ACHN (cell line): ENCODE measurements around the gene AHR.
"Not testable (repeated sequence)": the region's sequence is repeated elsewhere in the genome, so short reads cannot be mapped to it uniquely, and the experiment has no call there.

ENCODE experiments used
- DNase-seq: peaks from one replicate; pipeline ENCODE4 v3.0.0-alpha.2; 2015
- in situ Hi-C: cut with HindIII; loops from 2 replicates; pipeline ENCODE4 v1.10.0; 2017; ENCODE audit warnings: low sequenced_read_pairs, low pct_ligation_motif_present, low pct_unique_long_range_greater_than_20kb

Gene AHR

DNA sequence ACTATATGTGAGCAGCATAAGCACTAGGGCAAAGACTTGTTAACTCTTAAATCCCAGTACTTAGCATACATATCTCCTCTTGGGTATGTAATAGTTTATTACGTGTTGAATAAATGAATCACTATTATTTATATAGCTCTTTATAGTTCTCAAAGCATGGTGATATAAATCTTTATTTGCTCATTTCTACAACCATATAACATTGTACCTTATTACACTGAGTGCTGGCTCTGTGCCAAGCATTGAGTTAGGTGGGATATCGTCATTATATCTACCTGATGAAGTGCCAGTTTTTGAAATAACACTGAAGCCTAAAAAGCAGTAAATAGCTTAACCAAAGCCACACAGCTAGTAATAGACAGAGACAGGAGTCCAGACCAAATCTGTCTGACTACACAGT, 27.9 kb downstream of the AHR start:
- DNase-seq = no peak
- in situ Hi-C loops = no loop called here

DNA sequence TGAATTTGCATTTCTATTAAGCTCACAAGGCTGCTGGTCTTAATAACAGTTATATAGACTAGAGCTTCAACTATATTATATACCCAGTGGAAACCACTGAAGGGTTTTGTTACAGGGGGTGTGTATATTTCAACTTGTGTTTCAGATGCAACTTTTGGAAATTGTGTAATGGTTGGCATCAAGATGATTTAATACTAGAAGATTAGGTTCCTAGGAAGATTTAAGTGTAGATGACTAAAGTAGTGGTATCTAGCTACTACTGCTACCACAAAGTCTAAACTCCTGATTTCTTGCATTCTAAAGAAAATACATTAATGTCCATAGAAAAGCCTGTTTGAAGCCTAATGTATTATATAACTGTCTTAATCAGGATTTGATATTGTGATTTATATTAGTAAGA, 30.2 kb downstream of the AHR start:
- DNase-seq = no peak
- in situ Hi-C loops = no loop called here

DNA sequence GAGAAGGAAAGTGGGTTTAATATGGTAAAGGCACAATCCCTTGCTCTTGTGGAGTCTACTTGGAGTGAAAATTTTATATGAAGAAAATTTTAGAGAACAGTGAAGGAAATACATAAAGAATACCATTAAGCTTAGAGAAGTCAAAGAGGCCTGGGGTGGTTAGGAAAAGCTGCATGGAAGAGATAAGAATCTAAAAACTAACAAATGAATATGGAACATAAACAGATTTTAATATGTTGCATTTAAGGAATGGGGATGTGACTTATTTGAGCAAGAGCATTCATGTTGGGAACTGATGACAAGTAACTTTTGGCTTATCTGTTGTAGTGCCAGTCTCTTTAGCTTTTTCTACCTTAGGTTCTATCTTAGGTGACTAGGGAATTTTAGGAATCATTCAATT, 31.0 kb downstream of the AHR start:
- no peak for DNase-seq
- in situ Hi-C loops = no loop called here

DNA sequence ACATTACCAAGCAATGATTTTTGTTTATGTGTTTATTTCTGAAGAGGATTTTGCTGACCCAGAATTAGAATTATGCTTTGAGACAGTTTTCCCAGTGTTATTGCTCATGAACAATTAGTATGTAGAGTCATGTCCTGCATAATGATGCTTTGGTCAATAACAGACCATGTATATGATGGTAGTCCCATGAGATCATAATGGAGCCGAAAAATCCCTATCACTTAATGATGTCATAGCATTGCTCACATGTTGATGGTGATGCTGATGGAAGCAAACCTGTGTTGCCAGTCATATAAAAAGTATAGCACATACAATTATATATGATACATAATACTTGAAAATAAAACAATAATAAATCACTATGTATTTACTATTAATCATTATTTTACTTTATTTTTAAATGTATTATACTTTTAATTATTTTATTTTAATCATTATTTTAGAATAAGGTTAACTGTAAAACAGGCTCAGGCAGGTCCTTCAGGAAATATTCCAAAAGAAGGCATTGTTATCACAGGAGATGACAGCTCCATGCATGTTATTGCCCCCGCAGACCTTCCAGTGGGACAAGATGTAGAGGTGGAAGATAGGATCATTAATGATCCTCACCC, 33.5 kb downstream of the AHR start:
- no peak for DNase-seq
- in situ Hi-C loops = no loop called here

DNA sequence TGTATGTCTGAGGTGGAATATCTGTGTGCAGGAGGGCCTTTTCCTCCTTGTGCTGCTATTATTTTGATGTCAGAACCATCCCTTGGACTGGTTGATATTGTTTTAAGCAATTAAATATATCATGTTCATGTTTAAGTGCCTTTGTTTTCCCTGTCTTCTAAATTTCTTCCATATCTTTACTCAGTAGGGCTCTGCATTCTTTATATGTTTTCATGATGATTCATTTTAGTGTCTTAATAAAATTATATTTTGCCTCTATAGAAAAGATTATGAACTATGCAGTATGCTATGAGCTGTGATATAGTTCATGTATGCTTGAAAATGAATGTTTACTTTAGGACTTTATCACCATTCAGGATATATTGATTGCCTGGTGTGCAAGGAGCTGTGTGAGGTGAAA, 34.8 kb downstream of the AHR start:
- no peak for DNase-seq
- in situ Hi-C loops = no loop called here

DNA sequence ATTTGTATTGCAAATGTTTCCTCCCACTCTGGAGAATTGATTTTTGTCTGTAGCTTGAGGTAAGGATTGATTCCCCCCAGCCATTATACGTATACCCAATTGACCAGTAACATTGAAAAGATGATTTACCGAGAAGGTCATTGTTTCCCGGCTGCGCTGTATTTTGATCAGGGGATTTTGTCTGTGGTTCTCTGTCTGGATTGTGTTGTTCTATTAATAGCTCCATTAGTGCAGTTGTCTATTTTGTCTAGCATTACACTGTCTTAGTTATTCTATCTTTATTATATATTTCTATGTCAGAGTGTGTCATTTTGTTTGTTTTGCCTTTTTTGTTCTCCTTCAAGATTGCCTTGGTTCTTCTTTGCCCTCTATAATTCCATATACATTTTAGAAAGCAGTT, 37.7 kb downstream of the AHR start:
- in situ Hi-C loops = no loop called here
- no peak for DNase-seq

DNA sequence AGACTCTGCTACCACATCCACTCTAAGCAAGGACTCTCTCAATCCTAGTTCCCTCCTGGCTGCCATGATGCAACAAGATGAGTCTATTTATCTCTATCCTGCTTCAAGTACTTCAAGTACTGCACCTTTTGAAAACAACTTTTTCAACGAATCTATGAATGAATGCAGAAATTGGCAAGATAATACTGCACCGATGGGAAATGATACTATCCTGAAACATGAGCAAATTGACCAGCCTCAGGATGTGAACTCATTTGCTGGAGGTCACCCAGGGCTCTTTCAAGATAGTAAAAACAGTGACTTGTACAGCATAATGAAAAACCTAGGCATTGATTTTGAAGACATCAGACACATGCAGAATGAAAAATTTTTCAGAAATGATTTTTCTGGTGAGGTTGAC, 40.7 kb downstream of the AHR start:
- no peak for DNase-seq
- in situ Hi-C loops = no loop called here

DNA sequence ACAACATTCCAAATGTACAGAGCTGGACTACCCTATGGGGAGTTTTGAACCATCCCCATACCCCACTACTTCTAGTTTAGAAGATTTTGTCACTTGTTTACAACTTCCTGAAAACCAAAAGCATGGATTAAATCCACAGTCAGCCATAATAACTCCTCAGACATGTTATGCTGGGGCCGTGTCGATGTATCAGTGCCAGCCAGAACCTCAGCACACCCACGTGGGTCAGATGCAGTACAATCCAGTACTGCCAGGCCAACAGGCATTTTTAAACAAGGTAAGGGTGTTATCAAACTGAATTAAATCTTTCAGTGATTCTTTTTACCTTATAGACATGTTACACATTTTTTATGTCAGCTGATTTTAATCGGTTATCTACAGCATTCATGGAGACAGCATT, 41.5 kb downstream of the AHR start:
- in situ Hi-C loops = no loop called here
- DNase-seq = no peak

DNA sequence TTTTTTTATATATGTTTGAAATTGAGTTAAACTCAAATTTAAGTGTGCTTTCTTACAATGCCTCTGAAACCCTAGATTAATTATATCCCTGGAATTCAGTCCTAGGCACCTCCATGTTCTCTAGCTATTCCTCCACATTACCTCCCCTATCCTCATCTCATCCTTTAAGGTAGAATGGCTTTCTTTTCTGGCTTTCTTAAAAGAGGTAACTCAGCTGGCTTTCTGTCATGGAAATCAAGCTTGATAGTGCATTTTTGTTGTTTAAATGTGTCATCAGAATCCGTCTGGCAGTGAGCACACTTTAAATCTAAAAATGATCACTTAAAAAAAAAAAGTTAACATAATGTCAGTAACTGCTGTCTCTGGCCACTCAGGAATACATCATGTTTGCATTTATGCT, 42.2 kb downstream of the AHR start:
- DNase-seq = no peak
- in situ Hi-C loops = no loop called here

DNA sequence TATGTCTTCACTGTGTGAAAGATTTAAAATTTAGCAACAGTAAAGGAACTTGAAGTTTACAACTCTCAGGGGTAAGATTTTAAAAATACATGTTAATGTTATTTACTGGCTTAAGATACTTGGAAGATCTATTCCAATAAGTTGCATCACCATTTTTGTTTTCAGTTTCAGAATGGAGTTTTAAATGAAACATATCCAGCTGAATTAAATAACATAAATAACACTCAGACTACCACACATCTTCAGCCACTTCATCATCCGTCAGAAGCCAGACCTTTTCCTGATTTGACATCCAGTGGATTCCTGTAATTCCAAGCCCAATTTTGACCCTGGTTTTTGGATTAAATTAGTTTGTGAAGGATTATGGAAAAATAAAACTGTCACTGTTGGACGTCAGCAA, 44.3 kb downstream of the AHR start:
- in situ Hi-C loops = no loop called here
- no peak for DNase-seq

DNA sequence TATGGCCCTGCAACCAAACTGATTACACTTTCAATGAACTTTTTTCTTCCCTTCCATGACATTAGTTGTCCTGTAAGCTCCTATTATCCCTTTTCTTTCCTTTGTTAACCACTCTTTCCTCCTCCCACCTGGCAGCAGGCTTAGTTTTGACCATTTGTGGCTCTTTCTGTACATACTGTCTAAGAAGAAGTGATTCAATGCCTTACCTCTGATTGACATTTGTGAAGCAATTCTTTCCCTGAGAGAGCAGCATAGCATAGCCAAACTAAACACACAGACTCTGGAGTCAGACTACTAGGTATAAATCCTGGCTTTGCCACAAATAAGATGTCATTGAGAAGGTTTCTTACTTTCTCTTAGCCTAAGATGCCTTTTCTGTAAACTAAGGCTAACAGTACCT, 48.9 kb downstream of the AHR start:
- in situ Hi-C loops = no loop called here
- DNase-seq = no peak

DNA sequence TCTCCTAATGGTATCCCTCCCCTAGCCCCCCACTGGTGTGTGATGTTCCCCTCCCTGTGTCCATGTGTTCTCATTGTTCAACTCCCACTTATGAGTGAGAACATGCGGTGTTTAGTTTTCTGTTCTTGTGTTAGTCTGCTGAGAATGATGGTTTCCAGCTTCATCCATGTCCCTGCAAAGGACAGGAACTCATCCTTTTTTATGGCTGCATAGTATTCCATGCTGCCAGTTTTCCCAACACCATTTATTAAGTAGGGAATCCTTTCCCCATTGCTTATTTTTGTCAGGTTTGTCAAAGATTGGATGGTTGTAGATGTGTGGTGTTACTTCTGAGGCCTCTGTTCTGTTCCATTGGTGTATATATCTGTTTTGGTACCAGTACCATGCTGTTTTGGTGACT, 50.5 kb downstream of the AHR start:
- in situ Hi-C loops, DNase-seq: not testable (repeated sequence)

DNA sequence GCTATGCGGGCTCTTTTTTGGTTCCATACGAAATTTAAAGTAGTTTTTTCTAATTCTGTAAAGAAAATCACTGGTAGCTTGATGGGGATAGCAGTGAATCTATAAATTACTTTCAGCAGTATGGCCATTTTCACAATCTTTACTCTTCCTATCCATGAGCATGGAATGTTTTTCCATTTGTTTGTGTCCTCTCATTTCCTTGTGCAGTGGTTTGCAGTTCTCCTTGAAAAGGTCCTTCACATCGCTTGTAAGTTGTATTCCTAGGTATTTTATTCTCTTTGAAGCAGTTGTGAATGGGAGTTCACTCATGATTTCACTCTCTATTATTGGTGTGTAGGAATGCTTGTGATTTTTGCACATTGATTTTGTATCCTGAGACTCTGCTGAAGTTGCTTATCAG, 51.9 kb downstream of the AHR start:
- DNase-seq, in situ Hi-C loops: not testable (repeated sequence)

DNA sequence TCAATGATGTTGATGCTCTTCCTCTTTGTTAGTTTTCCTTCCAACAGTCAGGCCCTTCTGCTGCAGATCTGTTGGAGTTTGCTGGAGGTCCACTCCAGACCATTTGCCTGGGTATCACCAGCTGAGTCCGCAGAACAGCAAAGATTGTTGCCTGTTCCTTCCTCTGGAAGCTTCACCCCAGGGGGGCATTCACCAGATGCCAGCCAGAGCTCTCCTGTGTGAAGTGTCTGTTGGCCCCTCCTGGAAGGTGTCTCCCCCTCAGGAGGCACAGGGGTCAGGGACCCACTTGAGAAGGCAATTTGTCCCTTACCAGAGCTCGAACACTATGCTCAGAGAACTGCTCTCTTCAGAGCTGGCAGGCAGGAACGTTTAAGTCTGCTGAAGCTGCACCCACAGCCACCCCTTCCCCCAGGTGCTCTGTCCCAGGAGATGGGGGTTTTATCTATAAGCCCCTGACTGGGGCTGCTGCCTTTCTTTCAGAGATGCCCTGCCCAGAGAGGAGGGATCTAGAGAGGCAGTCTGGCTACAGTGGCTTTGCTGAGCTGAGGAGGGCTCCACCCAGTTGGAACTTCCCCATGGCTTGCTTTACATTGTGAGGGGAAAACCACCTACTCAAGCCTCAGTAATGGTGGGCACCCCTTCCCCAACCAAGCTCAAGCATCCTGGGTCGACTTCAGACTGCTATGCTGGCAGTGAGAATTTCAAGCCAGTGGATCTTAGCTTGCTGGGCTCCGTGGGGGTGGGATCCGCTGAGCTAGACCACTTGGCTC, 55.4 kb downstream of the AHR start:
- in situ Hi-C loops, DNase-seq: not testable (repeated sequence)

DNA sequence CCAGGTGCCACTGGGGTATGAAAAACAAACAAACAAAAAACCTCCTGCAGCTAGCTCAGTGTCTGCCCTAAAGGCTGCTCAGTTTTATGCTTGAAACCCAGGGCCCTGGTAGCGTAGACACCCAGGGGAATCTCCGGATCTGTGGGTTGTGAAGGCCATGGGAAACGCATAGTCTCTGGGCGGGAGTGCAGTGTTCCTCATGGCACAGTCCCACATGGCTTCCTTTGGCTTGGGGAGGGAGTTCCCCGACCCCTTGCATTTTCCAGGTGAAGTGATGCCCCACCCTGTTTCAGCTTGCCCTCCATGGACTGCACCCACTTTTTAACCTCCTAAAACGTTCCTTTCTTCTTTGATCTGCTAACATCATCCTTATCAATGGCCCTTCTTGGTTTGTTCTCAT, 56.0 kb downstream of the AHR start:
- in situ Hi-C loops = no loop called here
- no peak for DNase-seq

DNA sequence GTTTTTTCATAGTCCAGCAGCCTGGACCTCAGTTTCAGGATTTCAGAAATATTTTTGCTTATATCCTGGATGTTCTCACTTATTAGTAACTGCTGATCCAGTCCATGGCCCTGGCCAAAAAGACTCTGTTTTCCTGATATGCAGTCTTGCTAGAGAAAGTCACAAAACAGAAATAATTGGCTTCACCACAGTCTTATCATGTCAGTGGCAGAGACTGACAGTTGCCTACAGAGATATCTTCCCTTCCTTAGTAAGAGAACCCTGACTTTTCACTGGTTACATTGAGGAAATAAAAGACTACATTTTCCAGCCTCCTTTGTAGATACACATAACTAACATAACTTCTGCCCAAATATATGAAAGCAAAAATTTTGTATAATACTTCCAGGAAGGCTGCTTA, 56.6 kb downstream of the AHR start:
- in situ Hi-C loops = no loop called here
- no peak for DNase-seq

DNA sequence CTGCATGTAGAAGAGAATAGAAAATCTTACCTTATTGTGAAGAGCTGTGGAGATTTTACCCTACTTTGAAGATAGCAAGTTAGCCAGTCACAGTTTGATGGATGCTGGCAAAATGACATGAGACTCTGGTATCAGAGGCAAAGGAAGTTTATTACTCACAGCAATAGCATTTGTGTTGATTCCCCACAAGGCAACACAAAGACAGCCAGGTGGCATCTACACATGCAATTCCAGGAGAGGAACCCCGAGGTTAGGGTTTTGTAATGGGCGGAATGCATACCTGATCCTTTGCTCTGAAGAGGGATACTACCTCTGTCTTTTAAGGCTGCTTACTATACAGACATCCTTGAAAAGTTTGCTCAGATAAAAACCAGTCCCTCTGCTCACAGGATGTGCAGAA, 59.5 kb downstream of the AHR start:
- DNase-seq = no peak
- in situ Hi-C loops = no loop called here

DNA sequence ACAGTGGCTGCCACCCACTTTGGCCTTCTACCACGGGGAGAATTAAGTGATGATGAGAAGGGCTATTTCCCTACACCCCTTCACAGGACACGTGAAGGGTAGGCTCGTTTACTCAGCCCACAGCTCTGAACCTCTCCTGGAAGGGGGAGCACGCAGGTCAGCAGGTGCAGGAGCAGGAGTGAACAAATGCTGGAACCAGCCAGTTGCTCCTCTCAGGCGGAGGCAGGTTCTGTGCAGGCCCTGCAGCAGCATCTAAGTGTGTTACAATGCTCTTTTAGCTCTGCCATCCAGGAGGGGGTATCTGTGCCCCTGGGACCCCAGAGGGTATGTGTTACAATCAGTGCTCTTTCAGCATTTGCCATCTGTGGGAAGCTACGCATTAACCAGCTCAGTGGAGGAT, 61.2 kb downstream of the AHR start:
- in situ Hi-C loops = no loop called here
- no peak for DNase-seq

DNA sequence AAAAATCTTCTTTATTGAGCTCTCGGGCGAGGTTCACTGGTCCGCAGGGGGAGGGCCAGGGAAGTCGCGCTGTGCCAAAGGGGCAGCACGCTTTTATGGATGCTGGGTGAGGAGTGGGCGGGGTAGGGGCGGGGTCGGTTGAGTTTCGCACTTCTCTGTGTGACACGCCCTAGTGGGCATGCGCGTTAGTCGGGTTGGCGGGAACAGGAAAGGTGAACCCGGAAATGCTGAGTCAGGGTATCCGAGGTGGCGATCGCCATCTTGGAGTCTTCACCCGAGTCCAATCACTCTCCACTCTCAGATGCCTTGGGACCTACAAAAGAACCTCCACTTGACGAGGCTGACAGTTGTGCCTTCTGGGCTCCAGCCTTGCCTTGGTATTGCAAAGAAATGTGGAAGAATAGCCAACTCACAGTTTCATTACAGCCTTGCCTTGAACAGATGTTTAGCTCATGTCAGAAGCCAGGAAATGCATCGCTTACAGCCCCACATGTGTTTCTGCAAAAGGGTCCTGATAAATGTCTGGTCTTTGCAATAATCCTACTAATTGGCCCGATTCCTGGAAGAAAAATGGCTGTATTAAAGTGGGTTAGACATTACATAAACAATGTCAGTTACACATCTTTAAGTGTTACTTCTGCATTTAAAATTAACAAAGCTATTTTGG, 64.1 kb downstream of the AHR start:
- in situ Hi-C loops = no loop called here
- no peak for DNase-seq

DNA sequence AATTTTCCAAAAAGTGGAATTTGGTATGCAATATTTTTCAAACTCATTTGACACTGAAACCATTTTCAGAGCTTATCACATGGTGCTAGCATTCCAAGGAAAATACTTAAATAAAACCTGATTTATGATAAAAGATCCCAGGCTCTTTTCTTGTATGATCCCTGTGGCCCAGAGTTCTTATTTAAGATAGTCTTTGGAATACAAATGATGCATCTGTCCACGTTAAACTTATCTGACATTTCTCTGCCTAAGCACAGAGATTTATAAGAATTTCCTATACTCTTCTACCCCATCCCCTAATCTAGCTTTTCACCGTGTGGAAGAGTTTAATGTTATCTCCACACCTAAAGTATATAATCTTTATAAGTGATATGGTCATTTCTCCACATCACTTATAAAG, 66.2 kb downstream of the AHR start:
- DNase-seq = no peak
- in situ Hi-C loops = no loop called here
